ENCODE data around the gene ATRNL1.
"Not testable (repeated sequence)": the region's sequence is repeated elsewhere in the genome, so short reads cannot be mapped to it uniquely, and the experiment has no call there.

The ATRNL1 gene

GRCh38 chr10:115214829-115215228 is 121.7 kb downstream of the ATRNL1 start:
- no peak for DNase-seq (ENCODE audit: low read depth)

- no peak for DNase-seq (ENCODE audit: low read depth)
Measured at GRCh38 chr10:115219203-115219602, 126.0 kb downstream of the ATRNL1 start.

- DNase-seq (ENCODE audit: low read depth): no peak
Measured at GRCh38 chr10:115222039-115222438, 128.9 kb downstream of the ATRNL1 start.

GRCh38 chr10:115239761-115240160 is 146.6 kb downstream of the ATRNL1 start:
- DNase-seq (ENCODE audit: low read depth): no peak

GRCh38 chr10:115250784-115251183 is 157.6 kb downstream of the ATRNL1 start:
- no peak for DNase-seq (ENCODE audit: low read depth)

GRCh38 chr10:115253765-115254164 is 160.6 kb downstream of the ATRNL1 start:
- DNase-seq (ENCODE audit: low read depth): not testable (repeated sequence)

- DNase-seq (ENCODE audit: low read depth): no peak
Measured at GRCh38 chr10:115272482-115272881, 179.3 kb downstream of the ATRNL1 start.

- no peak for DNase-seq (ENCODE audit: low read depth)
Measured at GRCh38 chr10:115278294-115278693, 185.1 kb downstream of the ATRNL1 start.

GRCh38 chr10:115295213-115295805 is 202.1 kb downstream of the ATRNL1 start:
- DNase-seq (ENCODE audit: low read depth): no peak

GRCh38 chr10:115300080-115300479 is 206.9 kb downstream of the ATRNL1 start:
- DNase-seq (ENCODE audit: low read depth): no peak

- DNase-seq (ENCODE audit: low read depth): not testable (repeated sequence)
Measured at GRCh38 chr10:115319669-115320068, 226.5 kb downstream of the ATRNL1 start.

- DNase-seq (ENCODE audit: low read depth): no peak
Measured at GRCh38 chr10:115321360-115321759, 228.2 kb downstream of the ATRNL1 start.

GRCh38 chr10:115328331-115328730 is 235.2 kb downstream of the ATRNL1 start:
- no peak for DNase-seq (ENCODE audit: low read depth)

GRCh38 chr10:115335366-115335765 is 242.2 kb downstream of the ATRNL1 start:
- no peak for DNase-seq (ENCODE audit: low read depth)

- peak; percentile 27 for DNase-seq (ENCODE audit: low read depth)
Measured at GRCh38 chr10:115355162-115355760, 262.1 kb downstream of the ATRNL1 start.

- DNase-seq (ENCODE audit: low read depth): not testable (repeated sequence)
Measured at GRCh38 chr10:115367920-115368319, 274.8 kb downstream of the ATRNL1 start.

- DNase-seq (ENCODE audit: low read depth): no peak
Measured at GRCh38 chr10:115379064-115379463, 285.9 kb downstream of the ATRNL1 start.

- no peak for DNase-seq (ENCODE audit: low read depth)
Measured at GRCh38 chr10:115384665-115385064, 291.5 kb downstream of the ATRNL1 start.

GRCh38 chr10:115390607-115391006 is 297.4 kb downstream of the ATRNL1 start:
- DNase-seq (ENCODE audit: low read depth): no peak

GRCh38 chr10:115398026-115398425 is 304.9 kb downstream of the ATRNL1 start:
- DNase-seq (ENCODE audit: low read depth): no peak

- DNase-seq (ENCODE audit: low read depth): peak; percentile 11
Measured at GRCh38 chr10:115402699-115403098, 309.5 kb downstream of the ATRNL1 start.

GRCh38 chr10:115405838-115406237 is 312.7 kb downstream of the ATRNL1 start:
- DNase-seq (ENCODE audit: low read depth): not testable (repeated sequence)

- no peak for DNase-seq (ENCODE audit: low read depth)
Measured at GRCh38 chr10:115409347-115409746, 316.2 kb downstream of the ATRNL1 start.
